Measurements from ENCODE around the gene LARGE1. TPM values are rescaled to one million over a fixed set of nuclear protein-coding genes. Genes with fewer than 3 reads are reported as not detected.

LARGE1 gene
- total RNA-seq, 4 donors from 2014 or later = 78.1 to 156 (median 104) TPM

GRCh38 chr22:33706100-33706499, 214.2 kb downstream of the LARGE1 start:
- Histone ChIP-seq H3K9me3 (no peaks in the 10 kb centered on the region), H3K4me1 (no peaks in the 10 kb centered on the region), H3K36me3 (no peaks in the 10 kb centered on the region), H3K27ac (no peak overlapping the region), H3K27me3 (no peaks in the 10 kb centered on the region), H3K4me3 (no peak overlapping the region)
- no peak for DNase-seq
- TF ChIP-seq POLR2A (IDR thresholded peaks at IDR 0.05) (no peak), CTCF (IDR thresholded peaks at IDR 0.05) (no peak)

GRCh38 chr22:33699176-33699575, 221.1 kb downstream of the LARGE1 start:
- no peaks in the 10 kb centered on the region for H3K9me3 ChIP-seq

GRCh38 chr22:33697640-33698039, 222.6 kb downstream of the LARGE1 start:
- H3K27ac ChIP-seq = no peak overlapping the region
- TF ChIP-seq CTCF (IDR thresholded peaks at IDR 0.05) (no peak), POLR2A (IDR thresholded peaks at IDR 0.05) (no peak)

More at GRCh38 chr22:33699176-33699575, 221.1 kb downstream of the LARGE1 start:
- DNase-seq = no peak
- Histone ChIP-seq H3K27me3 (no peaks in the 10 kb centered on the region), H3K27ac (no peak overlapping the region), H3K4me3 (no peak overlapping the region), H3K4me1 (no peaks in the 10 kb centered on the region), H3K36me3 (no peaks in the 10 kb centered on the region)
- no peak for TF ChIP-seq POLR2A (IDR thresholded peaks at IDR 0.05)
- no peak for TF ChIP-seq CTCF (IDR thresholded peaks at IDR 0.05)

GRCh38 chr22:33691057-33691630, 229.1 kb downstream of the LARGE1 start:
- H3K4me1 ChIP-seq = no peaks in the 10 kb centered on the region
- H3K27me3 ChIP-seq = no peaks in the 10 kb centered on the region
- no peaks in the 10 kb centered on the region for H3K9me3 ChIP-seq
- no peaks in the 10 kb centered on the region for H3K36me3 ChIP-seq
- no peak overlapping the region for H3K4me3 ChIP-seq
- H3K27ac ChIP-seq = no peak overlapping the region
- TF ChIP-seq POLR2A (IDR thresholded peaks at IDR 0.05) (no peak), CTCF (IDR thresholded peaks at IDR 0.05) (no peak)
- DNase-seq = no peak

More at GRCh38 chr22:33697640-33698039, 222.6 kb downstream of the LARGE1 start:
- Histone ChIP-seq H3K9me3 (no peaks in the 10 kb centered on the region), H3K4me1 (no peaks in the 10 kb centered on the region), H3K27me3 (no peaks in the 10 kb centered on the region), H3K36me3 (no peaks in the 10 kb centered on the region), H3K4me3 (no peak overlapping the region)
- no peak for DNase-seq

GRCh38 chr22:33688903-33689302, 231.4 kb downstream of the LARGE1 start:
- DNase-seq = no peak
- Histone ChIP-seq H3K9me3 (no peaks in the 10 kb centered on the region), H3K4me3 (no peak overlapping the region), H3K27ac (no peak overlapping the region), H3K36me3 (no peaks in the 10 kb centered on the region), H3K27me3 (no peaks in the 10 kb centered on the region), H3K4me1 (no peaks in the 10 kb centered on the region)
- TF ChIP-seq CTCF (IDR thresholded peaks at IDR 0.05) (no peak), POLR2A (IDR thresholded peaks at IDR 0.05) (no peak)

- H3K4me3 ChIP-seq = no peak overlapping the region
- H3K4me1 ChIP-seq = no peaks in the 10 kb centered on the region
- H3K27me3 ChIP-seq = no peaks in the 10 kb centered on the region
- H3K9me3 ChIP-seq = no peaks in the 10 kb centered on the region
- no peak for TF ChIP-seq POLR2A (IDR thresholded peaks at IDR 0.05)
- no peak for TF ChIP-seq CTCF (IDR thresholded peaks at IDR 0.05)
- H3K27ac ChIP-seq = no peak overlapping the region
- no peak for DNase-seq
- H3K36me3 ChIP-seq = no peaks in the 10 kb centered on the region
Observed at GRCh38 chr22:33687464-33687863, 232.8 kb downstream of the LARGE1 start.

Measured in Peyer's patch (tissue), 4 donors.